Omental fat pad (tissue), 4 donors: ENCODE data around the gene LRRFIP1. TPM values are rescaled to one million over a fixed set of nuclear protein-coding genes. Genes with fewer than 3 reads are reported as not detected.
"Not testable (repeated sequence)": the region's sequence is repeated elsewhere in the genome, so short reads cannot be mapped to it uniquely, and the experiment has no call there.

Experiments used
- ATAC-seq: fragments of 150-250 bp; one replicate; pipeline ENCODE4 v1.9.1; 2016; ENCODE audit warnings: mild to moderate bottlenecking, moderate library complexity; ENCODE audit not compliant: low FRiP score
- DNase-seq: peaks from one replicate; pipeline ENCODE4 v3.0.0-alpha.2; 2019; ENCODE audit warnings: low spot score
- total RNA-seq, 4 donors: library from RNA; depleted of rRNA; stranded (reverse); fragments of >200 nt; gene quantifications; one replicate each; pipeline ENCODE4 v1.1.0, GENCODE V29; 2016
- TF ChIP-seq, protein P1 (sequence below), 3 donors: fragments of 450-650 bp; IDR thresholded peaks; one replicate each; pipeline ENCODE4 v1.5.1; 2016 to 2017; ENCODE audit warnings: antibody characterized with exemption in 3 of 3, mild to moderate bottlenecking in 3 of 3, moderate library complexity in 2 of 3

Gene LRRFIP1
- total RNA-seq, 4 donors from 2014 or later: 90.0 to 257 (median 113) TPM

DNA sequence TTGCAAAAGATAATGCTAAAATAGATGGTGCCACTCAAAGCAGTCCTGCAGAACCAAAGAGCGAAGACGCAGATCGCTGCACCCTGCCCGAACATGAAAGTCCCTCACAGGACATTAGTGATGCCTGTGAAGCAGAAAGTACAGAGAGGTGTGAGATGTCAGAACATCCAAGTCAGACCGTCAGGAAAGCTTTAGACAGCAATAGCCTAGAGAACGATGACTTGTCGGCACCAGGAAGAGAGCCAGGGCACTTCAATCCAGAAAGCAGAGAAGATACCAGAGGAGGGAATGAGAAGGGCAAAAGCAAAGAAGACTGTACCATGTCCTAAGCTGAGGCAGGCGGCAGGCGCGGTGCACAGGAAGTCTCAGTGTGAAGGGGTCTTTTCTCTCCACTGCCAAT, 136.4 kb downstream of the LRRFIP1 start:
- DNase-seq (no peak), ATAC-seq (no peak)
- TF ChIP-seq, protein P1, sequence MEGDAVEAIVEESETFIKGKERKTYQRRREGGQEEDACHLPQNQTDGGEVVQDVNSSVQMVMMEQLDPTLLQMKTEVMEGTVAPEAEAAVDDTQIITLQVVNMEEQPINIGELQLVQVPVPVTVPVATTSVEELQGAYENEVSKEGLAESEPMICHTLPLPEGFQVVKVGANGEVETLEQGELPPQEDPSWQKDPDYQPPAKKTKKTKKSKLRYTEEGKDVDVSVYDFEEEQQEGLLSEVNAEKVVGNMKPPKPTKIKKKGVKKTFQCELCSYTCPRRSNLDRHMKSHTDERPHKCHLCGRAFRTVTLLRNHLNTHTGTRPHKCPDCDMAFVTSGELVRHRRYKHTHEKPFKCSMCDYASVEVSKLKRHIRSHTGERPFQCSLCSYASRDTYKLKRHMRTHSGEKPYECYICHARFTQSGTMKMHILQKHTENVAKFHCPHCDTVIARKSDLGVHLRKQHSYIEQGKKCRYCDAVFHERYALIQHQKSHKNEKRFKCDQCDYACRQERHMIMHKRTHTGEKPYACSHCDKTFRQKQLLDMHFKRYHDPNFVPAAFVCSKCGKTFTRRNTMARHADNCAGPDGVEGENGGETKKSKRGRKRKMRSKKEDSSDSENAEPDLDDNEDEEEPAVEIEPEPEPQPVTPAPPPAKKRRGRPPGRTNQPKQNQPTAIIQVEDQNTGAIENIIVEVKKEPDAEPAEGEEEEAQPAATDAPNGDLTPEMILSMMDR (IDR thresholded peaks at IDR 0.05): no peak

DNA sequence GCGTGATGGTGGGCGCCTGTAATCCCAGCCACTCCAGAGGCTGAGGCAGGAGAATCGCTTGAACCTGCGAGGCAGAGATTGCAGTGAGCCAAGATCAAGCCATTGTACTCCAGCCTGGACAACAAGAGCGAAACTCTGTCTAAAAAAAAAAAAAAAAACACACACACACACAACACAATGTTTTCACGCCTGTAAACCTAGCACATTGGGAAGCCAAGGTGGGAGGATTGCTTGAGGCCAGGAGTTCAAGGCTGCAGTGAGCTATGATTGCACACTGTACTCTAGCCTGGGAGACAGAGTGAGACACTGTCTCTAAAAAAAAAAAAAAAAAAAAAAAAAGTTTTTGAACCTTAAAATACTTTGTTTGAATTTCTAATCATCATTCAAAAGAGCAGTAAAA, 137.7 kb downstream of the LRRFIP1 start:
- not testable (repeated sequence) for ATAC-seq, DNase-seq

DNA sequence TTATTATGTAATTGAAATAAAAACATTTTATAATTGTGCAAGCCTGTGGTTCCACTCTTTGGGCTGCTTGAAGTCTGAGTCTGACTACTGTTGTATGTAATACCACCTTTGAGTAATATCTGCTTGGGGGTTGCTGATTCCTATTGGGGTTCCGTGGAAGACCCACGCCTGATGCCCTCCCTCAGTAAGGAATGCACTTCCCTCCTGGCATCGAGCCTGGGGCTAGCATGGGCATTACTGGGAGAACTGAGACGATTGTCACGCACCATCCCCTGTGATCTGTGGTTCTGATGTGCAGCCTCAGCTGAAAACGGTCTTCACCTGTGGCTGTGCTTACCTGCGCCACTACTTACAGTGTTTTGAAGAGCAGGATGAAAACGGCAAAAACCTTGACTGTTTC, 138.5 kb downstream of the LRRFIP1 start:
- no peak for DNase-seq
- TF ChIP-seq, protein P1 (IDR thresholded peaks at IDR 0.05): no peak
- ATAC-seq: no peak

DNA sequence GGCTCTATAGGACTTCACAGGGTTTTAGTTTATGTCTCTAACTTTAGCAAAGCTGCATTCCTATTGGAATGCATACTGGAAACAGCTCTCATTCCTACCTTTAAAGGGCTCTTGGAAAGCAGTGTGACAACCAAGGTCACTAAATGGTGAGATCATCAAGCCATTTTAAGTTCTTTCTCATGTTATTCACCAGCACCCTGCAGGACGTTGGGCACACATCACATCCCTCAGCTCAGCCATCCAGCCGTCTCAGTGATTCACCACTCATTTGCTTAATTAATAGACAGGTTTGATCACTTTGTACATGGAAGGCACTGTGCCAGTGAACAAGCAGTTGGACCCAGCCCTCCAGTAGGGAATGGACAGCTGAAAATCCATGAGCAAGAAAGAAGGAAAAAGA, 139.0 kb downstream of the LRRFIP1 start:
- DNase-seq: no peak
- TF ChIP-seq, protein P1 (IDR thresholded peaks at IDR 0.05): no peak
- no peak for ATAC-seq

DNA sequence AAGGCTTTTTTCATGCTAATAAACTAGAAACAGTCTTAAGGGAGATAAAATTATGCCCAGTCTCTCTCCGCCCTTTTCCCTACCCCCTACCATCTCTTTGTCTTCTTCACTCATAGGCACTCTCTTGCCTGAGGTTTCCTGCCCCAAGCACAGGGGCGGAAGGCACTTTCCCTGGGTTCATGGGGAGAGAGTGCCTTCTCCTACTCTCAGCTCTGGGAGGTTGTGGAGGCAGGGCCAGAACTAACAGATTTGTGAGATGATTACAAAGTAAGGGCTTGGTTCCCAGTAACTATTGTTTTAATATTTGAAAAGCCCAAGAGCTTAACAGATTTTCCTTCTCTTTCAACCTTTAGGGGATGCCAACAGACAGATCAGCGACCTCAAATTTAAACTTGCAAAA, 145.1 kb downstream of the LRRFIP1 start:
- no peak for ATAC-seq
- TF ChIP-seq, protein P1 (IDR thresholded peaks at IDR 0.05): no peak
- no peak for DNase-seq

DNA sequence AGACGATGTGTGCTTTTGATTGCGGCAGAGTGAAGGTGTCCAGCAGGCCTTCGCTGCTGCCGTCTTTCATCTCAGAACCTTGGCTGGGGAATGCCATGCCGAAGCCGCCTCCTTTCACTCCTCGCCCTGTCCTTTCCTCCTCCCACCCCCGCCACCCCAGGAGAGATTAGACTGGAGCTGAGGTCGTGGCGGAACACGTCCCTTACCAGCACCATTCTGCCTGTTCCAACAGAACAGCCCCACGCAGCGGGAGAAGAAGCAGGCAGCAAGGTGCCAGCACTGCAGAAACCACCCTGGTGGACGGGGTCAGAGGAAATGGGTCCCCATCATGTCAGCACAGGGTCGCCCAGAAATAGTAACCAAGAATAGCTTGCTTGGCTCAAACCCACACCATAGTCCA, 146.4 kb downstream of the LRRFIP1 start:
- DNase-seq: no peak
- TF ChIP-seq, protein P1 (IDR thresholded peaks at IDR 0.05): no peak
- ATAC-seq: no peak

DNA sequence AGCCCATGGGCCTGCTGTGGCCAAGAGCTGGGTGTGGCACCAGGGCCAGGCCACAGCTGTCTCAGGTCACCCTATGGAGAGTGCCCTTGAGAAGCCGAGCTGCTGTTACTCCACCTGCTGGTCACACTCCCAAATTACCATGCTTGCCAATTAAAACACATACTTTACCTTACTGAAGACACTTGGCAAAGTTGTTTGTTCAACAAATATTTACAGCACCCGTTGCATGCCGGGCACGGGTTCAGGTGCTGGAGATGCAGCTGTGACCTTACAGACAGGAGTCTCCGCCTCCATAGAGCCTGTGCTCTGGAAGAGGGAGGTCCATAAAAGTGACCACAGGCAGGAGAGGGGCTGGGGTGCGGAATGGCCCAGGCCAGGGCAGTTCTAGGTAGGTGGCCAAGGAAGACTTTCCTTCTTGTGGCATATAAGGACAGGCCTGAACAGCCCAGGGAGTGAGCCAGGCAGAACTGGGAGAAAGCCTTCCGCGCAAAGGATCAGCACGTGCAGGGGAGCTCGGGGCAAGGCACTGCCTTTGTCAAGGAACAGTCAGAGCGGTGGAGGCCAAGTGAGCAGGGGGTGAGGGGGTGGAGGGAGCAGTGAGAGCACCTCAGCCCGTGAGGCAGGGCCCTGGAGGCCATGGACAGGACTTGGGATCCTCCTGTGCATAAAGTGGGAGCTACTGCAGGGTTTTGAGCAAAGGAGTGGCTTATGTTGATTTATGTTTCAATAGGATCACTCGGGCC, 147.6 kb downstream of the LRRFIP1 start:
- DNase-seq: no peak
- ATAC-seq: no peak
- TF ChIP-seq, protein P1 (IDR thresholded peaks at IDR 0.05): no peak
